Measurements from ENCODE around the gene SLC12A3.

SLC12A3 gene

GRCh38 chr16:56860226-56861020 lies 4.6 kb upstream of the SLC12A3 start:
- Histone ChIP-seq H3K27ac (no peak overlapping the region), H3K4me3 (no peak overlapping the region)
- DNase-seq (ENCODE audit: low spot score), result no peak
- TF ChIP-seq, protein P1, sequence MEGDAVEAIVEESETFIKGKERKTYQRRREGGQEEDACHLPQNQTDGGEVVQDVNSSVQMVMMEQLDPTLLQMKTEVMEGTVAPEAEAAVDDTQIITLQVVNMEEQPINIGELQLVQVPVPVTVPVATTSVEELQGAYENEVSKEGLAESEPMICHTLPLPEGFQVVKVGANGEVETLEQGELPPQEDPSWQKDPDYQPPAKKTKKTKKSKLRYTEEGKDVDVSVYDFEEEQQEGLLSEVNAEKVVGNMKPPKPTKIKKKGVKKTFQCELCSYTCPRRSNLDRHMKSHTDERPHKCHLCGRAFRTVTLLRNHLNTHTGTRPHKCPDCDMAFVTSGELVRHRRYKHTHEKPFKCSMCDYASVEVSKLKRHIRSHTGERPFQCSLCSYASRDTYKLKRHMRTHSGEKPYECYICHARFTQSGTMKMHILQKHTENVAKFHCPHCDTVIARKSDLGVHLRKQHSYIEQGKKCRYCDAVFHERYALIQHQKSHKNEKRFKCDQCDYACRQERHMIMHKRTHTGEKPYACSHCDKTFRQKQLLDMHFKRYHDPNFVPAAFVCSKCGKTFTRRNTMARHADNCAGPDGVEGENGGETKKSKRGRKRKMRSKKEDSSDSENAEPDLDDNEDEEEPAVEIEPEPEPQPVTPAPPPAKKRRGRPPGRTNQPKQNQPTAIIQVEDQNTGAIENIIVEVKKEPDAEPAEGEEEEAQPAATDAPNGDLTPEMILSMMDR (IDR thresholded peaks at IDR 0.05), result no peak

DNA sequence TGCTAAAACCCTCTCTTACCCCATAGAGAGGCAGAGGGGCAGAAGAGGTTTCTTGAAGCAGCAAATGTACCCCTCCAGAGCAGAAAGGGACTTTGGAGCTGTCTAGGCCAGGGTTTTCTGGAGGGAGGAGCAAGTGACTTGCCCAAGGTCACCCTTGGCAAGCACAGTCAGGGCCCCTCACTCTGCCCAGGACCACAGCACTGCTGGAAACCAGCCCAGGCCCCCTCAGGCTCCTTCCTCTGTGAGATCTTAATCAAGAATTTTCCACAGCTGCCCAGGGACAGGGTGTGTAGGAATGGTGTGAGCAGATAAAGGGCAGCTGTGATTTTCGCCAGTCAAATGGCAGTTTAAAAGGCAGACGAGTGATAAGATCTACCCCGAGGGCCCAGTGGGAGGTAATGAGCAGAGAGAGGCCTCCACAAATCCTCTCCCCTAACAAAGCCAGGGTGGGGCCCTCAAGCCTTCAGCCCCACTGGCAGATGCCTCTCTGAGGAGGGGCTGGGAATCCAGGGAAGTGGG lies 3.9 kb upstream of the SLC12A3 start:
- TF ChIP-seq, protein P1 (IDR thresholded peaks at IDR 0.05), result no peak
- no peak for DNase-seq (ENCODE audit: low spot score)
- Histone ChIP-seq H3K4me3 (no peak overlapping the region), H3K27ac (no peak overlapping the region)

GRCh38 chr16:56861756-56862155 lies 3.3 kb upstream of the SLC12A3 start:
- DNase-seq (ENCODE audit: low spot score), result no peak
- TF ChIP-seq, protein P1 (IDR thresholded peaks at IDR 0.05), result no peak
- H3K27ac ChIP-seq, result no peak overlapping the region
- H3K4me3 ChIP-seq, result no peak overlapping the region

GRCh38 chr16:56862776-56863175 lies 2.2 kb upstream of the SLC12A3 start:
- Histone ChIP-seq H3K27ac (no peak overlapping the region), H3K4me3 (no peak overlapping the region)
- TF ChIP-seq, protein P1 (IDR thresholded peaks at IDR 0.05), result no peak
- no peak for DNase-seq (ENCODE audit: low spot score)

DNA sequence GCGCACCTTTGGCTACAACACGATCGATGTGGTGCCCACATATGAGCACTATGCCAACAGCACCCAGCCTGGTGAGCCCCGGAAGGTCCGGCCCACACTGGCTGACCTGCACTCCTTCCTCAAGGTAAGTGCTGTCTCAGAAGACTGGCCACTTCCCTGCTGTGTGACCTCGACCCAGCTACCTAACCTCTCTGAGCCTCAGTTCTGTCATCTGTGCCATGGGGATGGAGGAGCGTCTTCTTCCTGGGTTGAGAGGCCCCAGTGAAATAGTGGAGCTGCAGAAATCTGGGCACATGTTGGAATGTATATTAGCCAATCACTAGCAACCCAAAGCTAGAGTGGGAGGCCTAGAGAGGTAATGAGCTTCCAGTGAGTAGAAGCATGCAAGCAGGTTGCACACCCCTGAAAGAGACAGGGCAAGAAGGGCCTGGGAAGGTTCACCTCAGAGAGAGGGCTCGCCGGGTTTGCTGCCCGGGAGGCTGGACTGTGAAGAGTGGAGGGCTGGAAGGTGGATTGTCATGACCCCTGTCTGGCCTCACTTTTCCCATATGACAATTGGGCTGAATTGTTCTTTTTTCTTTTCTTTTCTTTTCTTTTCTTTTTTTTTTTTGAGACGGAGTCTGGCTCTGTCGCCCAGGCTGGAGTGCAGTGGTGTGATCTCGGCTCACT lies 521 bp downstream of the SLC12A3 start:
- no peak for DNase-seq (ENCODE audit: low spot score)
- TF ChIP-seq, protein P1 (IDR thresholded peaks at IDR 0.05), result no peak
- no peak overlapping the region for H3K4me3 ChIP-seq
- no peak overlapping the region for H3K27ac ChIP-seq

DNA sequence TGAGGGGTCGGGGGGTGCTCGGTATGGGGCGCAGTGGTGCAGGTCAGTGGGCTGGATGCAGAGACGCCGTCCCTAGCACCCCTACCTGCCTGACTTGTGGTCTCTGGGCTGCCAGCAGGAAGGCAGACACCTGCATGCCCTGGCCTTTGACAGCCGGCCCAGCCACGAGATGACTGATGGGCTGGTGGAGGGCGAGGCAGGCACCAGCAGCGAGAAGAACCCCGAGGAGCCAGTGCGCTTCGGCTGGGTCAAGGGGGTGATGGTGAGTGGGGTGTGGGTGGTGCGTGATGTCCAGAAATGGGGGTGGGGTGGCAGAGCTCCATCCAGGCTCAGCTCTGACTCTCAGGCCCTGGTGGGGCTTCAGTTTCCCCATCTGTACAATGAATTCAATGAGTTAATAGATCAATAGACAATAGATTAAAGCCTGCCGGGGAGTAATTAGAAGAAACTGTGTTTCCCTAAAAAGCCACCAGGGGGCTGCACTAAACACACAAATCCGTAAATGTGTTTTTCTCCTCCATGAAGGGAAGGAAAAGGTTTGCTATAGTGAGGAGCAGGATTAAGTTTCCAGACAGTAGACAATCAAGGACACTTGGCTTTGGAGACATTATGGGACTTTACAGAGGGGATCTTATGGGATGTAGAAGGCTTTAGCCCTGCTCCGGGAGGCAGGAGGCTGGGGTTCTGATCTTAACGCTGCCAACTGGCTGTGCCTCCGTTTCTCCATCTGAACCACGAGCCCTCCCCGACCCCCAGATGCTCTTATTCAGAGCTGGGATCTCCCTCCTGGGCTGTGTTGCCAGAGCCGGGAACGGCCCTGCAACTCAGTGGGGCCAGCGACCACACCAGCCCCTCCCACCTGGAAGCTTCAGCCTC lies 2.2 kb downstream of the SLC12A3 start:
- TF ChIP-seq, protein P1 (IDR thresholded peaks at IDR 0.05), result peak; percentile 78
- Histone ChIP-seq H3K27ac (no peak overlapping the region), H3K4me3 (no peak overlapping the region)
- no peak for DNase-seq (ENCODE audit: low spot score)

Data from coronary artery (tissue), 2 donors.